RPMI8226 (cell line): Measurements from ENCODE around the gene C11orf68.
A peak's percentile ranks its signal among the peaks of the same experiment; 100 is the strongest.
"Not testable (repeated sequence)": the region's sequence is repeated elsewhere in the genome, so short reads cannot be mapped to it uniquely, and the experiment has no call there.

Experiments
- DNase-seq: peaks from one replicate; pipeline ENCODE4 v3.0.0-alpha.2; 2015

C11orf68 gene

GRCh38 chr11:65911682-65912568, 6.9 kb downstream of the C11orf68 start:
- DNase-seq, result no peak

- DNase-seq, result no peak
Measured at GRCh38 chr11:65907878-65908277, 11.0 kb downstream of the C11orf68 start.

GRCh38 chr11:65906602-65907001, 12.3 kb downstream of the C11orf68 start:
- DNase-seq, result no peak

- no peak for DNase-seq
Measured at GRCh38 chr11:65903715-65904114, 15.1 kb downstream of the C11orf68 start.

- DNase-seq, result no peak
Measured at GRCh38 chr11:65903068-65903481, 15.8 kb downstream of the C11orf68 start.

- DNase-seq, result no peak
Measured at GRCh38 chr11:65900899-65901180, 18.0 kb downstream of the C11orf68 start.

- peak; percentile 99 for DNase-seq
Measured at GRCh38 chr11:65900125-65900898, 18.6 kb downstream of the C11orf68 start, which contains the start of gene FOSL1. Gene FOSL1, minus strand, starts transcription at chr11:65900388. Its CDS starts 49 bp downstream, at chr11:65900339.

- DNase-seq, result no peak
Measured at GRCh38 chr11:65899356-65900124, 19.3 kb downstream of the C11orf68 start.

- peak; percentile 49 for DNase-seq
Measured at GRCh38 chr11:65898656-65899355, 20.1 kb downstream of the C11orf68 start.

- DNase-seq, result no peak
Measured at GRCh38 chr11:65897020-65897471, 21.8 kb downstream of the C11orf68 start.

GRCh38 chr11:65896034-65896999, 22.5 kb downstream of the C11orf68 start:
- DNase-seq, result no peak

- DNase-seq, result no peak
Measured at GRCh38 chr11:65895482-65895981, 23.3 kb downstream of the C11orf68 start.

- DNase-seq, result no peak
Measured at GRCh38 chr11:65894034-65894591, 24.7 kb downstream of the C11orf68 start.

- no peak for DNase-seq
Measured at GRCh38 chr11:65892661-65893317, 26.1 kb downstream of the C11orf68 start.

- not testable (repeated sequence) for DNase-seq
Measured at GRCh38 chr11:65892137-65892540, 26.7 kb downstream of the C11orf68 start.

- DNase-seq, result peak; percentile 49
Measured at GRCh38 chr11:65891219-65892136, 27.4 kb downstream of the C11orf68 start.

GRCh38 chr11:65890324-65891218, 28.3 kb downstream of the C11orf68 start, which contains the start of gene CCDC85B:
Gene CCDC85B, plus strand, starts transcription at chr11:65890673. Its CDS starts 111 bp downstream, at chr11:65890784.
- DNase-seq, result peak; percentile 99
